Bronchial epithelial cell (primary cell): ENCODE results near the gene CREG1. TPM values are rescaled to one million over a fixed set of nuclear protein-coding genes. Genes with fewer than 3 reads are reported as not detected.
A peak's percentile ranks its signal among the peaks of the same experiment; 100 is the strongest.

ENCODE experiments used
- DNase-seq: peaks from one replicate; pipeline ENCODE4 v3.0.0-alpha.2; 2010; ENCODE audit warnings: low read depth
- FAIRE-seq: peaks from 2 replicates; lab custom pipeline; 2011; peaks lifted over from hg19 to GRCh38; lab: Jason Lieb, UNC
- H3K27me3 ChIP-seq: 2 replicates; pipeline ENCODE4 v1.5.1; 2011; ENCODE audit warnings: low read length; ENCODE audit not compliant: control insufficient read depth, insufficient read depth
- H3K36me3 ChIP-seq: 2 replicates; pipeline ENCODE4 v1.5.1; 2011; ENCODE audit warnings: low read length; ENCODE audit not compliant: control insufficient read depth, insufficient read depth
- H3K4me3 ChIP-seq: 2 replicates; pipeline ENCODE4 v1.5.1; 2011; ENCODE audit warnings: mild to moderate bottlenecking, low read depth, low read length, control low read depth
- CTCF ChIP-seq: IDR thresholded peaks from 2 replicates; pipeline ENCODE4 v1.5.1; 2011; ENCODE audit warnings: mild to moderate bottlenecking, moderate library complexity, low read length, control low read depth, inconsistent platforms; ENCODE audit not compliant: insufficient read depth, severe bottlenecking
- total RNA-seq: library from RNA; depleted of rRNA; stranded (reverse); fragments of >200 nt; gene quantifications from 2 replicates; pipeline ENCODE4 v1.2.1, GENCODE V29; 2014

CREG1 gene
- total RNA-seq, 1 donor from 2014 or later, result 78.2 TPM

DNA sequence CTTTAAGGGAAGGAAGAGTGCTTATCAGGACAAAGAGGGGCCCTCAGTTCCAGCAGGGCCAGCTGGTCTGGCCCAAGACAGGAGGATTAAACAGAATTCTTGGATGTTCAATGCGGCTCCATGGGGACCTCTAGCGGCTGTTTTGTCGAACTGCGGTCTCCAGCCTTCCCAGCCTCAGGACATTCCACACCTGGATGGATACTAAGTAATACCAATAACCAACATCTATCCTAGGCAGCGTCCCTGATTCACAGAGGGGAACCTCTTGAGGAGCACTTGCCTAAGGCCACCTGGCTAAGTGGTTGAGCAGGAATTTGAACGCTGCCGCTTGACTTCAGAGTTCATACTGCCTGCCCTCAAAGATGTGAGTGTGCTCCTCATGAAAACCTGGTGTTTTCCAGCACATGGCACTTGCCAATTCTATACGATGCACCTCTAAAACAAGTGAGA lies 19.7 kb downstream of the CREG1 start:
- H3K27me3 ChIP-seq, result no peaks in the 10 kb centered on the region
- no peak for FAIRE-seq
- H3K4me3 ChIP-seq, result no peak overlapping the region
- peak; percentile 92 for TF ChIP-seq CTCF
- H3K36me3 ChIP-seq, result no peaks in the 10 kb centered on the region
- peak; percentile 51 for DNase-seq

DNA sequence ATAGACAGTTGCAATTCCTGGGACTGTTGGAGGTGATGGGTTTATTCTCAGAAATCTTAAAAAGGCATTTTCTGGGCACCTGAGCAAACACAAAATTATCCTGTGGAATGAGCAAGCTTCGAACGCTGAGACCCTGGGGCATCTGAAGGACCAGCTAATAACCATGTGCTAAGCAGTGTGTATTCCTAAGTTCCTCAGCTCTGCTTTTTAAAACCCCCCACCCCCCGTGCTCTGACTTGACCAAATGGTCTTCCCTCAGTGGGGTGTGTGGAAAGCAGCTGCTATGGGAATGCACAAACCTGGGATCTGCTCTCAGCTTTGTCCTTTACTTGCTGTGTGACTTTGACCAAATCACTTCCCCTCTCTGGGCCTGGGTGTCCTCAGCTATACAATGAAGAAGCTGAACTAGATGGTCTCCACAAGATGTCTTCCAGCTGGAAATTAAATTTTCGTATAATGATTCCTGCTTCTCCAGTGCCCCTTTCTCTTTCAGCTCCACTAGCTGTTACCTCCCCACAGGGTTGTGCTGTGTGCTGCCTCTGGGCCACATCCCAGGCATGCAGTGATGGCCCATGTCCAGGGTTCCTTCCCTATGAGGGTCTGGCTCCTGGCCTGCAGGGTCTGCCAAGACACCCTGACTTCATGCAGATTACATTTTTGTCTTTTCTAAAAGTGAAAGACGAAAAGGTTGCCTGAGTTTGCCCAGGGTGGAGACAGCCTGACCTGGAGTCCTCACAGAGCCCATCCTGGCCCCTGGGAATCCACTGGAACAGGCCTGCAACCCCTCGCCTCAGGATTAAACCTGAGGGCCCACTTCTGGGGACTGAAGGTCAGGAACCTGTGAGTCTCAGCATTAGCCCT lies 20.4 kb downstream of the CREG1 start:
- no peaks in the 10 kb centered on the region for H3K27me3 ChIP-seq
- DNase-seq (no peak), FAIRE-seq (no peak)
- TF ChIP-seq CTCF, result no peak
- no peak overlapping the region for H3K4me3 ChIP-seq
- no peaks in the 10 kb centered on the region for H3K36me3 ChIP-seq

DNA sequence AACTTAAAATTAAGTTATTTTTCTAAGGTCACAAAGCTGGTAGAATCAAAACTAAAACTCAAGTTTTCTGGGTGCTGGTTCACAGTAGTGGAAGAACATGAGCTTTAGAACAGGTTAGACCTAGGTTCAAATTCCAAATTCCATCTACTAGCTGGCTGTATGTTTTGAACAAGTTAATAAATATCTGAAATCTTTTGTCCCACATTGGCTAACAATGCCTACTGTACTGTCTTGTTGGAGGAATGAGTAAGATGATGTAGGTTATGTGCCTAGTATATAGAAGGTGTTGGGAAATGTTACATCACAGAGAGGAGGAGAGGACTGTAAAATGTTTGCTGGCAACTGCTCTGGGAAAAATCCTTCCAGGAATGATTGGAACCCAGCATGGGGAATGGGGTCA lies 21.2 kb downstream of the CREG1 start:
- Histone ChIP-seq H3K27me3 (no peaks in the 10 kb centered on the region), H3K4me3 (no peak overlapping the region), H3K36me3 (no peaks in the 10 kb centered on the region)
- no peak for TF ChIP-seq CTCF
- DNase-seq (no peak), FAIRE-seq (no peak)

DNA sequence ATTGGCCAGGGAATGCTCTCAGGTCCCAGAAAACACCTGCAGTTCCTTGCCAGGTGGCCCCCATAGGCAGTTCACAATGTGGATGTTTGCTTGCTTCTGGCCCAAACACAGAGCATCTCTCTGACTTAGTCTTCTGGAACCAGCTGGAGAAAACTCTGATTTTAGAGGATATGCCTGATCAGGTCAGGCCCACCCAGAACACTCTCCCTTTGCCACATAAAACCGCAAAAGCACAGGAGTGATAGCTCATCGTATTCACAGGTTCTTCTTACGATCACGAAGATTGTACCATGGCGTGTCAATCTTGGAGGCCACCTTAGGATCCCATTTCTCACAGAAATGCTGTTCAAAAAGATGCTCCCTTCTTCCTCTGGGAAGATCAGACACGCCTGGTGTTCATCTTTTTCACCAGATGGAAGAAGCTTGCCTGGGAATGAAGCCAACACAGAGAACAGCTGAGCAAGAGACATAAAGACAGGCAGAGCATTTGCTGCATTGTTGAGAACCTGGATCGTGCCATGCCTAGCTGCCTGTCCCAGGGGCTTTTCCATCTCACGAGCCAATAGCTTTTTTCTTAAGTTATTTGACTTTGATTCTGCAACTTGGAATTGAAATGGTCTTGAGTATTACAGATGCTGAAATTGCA lies 23.6 kb downstream of the CREG1 start:
- H3K4me3 ChIP-seq, result no peak overlapping the region
- DNase-seq, result no peak
- FAIRE-seq, result peak; percentile 28
- TF ChIP-seq CTCF, result no peak
- H3K36me3 ChIP-seq, result no peaks in the 10 kb centered on the region
- H3K27me3 ChIP-seq, result no peaks in the 10 kb centered on the region

- TF ChIP-seq CTCF, result no peak
- no peaks in the 10 kb centered on the region for H3K27me3 ChIP-seq
- no peaks in the 10 kb centered on the region for H3K36me3 ChIP-seq
- H3K4me3 ChIP-seq, result no peak overlapping the region
- DNase-seq, result no peak
- FAIRE-seq, result no peak
These were observed 25.4 kb downstream of the CREG1 start for GRCh38 chr1:167528057-167528728.
